Right lobe of liver (tissue), 6 donors: Measurements from ENCODE around the gene HHLA2. TPM values are rescaled to one million over a fixed set of nuclear protein-coding genes. Genes with fewer than 3 reads are reported as not detected.

Experiments used
- ATAC-seq, 4 donors: fragments of 200-7000 bp; cut with Tn5 transposase; one replicate each; pipeline ENCODE4 v1.9.1; 2020; ENCODE audit warnings: mild to moderate bottlenecking in 4 of 4, moderate library complexity in 4 of 4
- DNase-seq, 3 donors: peaks; one replicate each; pipeline ENCODE4 v3.0.0-alpha.2; 2020
- H3K27ac ChIP-seq, 3 donors: fragments of 200-600 bp; one replicate each; pipeline ENCODE4 v1.8.0; 2022
- H3K27me3 ChIP-seq, 2 donors: fragments of 200-600 bp; one replicate each; pipeline ENCODE4 v1.8.0; 2022
- H3K36me3 ChIP-seq, 4 donors: fragments of 200-600 bp; sonication (generic) in 1 of 4; one replicate each; pipeline versions ENCODE4 v1.5.1 to v1.8.0; 2017 to 2022; ENCODE audit warnings: control low read depth in 1 of 4
- H3K4me1 ChIP-seq, 4 donors: fragments of 200-600 bp; sonication (generic) in 1 of 4; one replicate each; pipeline versions ENCODE4 v1.5.1 to v1.8.0; 2017 to 2022; ENCODE audit warnings: control low read depth in 1 of 4
- H3K4me3 ChIP-seq, 3 donors: fragments of 200-600 bp; one replicate each; pipeline ENCODE4 v1.8.0; 2022
- H3K9me3 ChIP-seq, 4 donors: fragments of 200-600 bp; sonication (generic) in 1 of 4; one replicate each; pipeline versions ENCODE4 v1.5.1 to v1.8.0; 2017 to 2022; ENCODE audit warnings: control low read depth in 1 of 4
- CTCF ChIP-seq, 4 donors: fragments of 200-600 bp in 3 of 4; fragments of 450-650 bp in 1 of 4; IDR thresholded peaks; one replicate each; pipeline versions ENCODE4 v1.5.1 to v1.8.0; 2016 to 2022; ENCODE audit warnings: antibody characterized with exemption in 4 of 4, mild to moderate bottlenecking in 2 of 4
- POLR2A ChIP-seq: fragments of 450-650 bp; IDR thresholded peaks from one replicate; pipeline ENCODE4 v1.6.1; 2017; ENCODE audit warnings: antibody characterized with exemption, mild to moderate bottlenecking
- WGBS: methylation state at CpG from one replicate; pipeline ENCODE4 v1.1.6; 2018; ENCODE audit warnings: low coverage, low lambda C conversion rate; ENCODE audit not compliant: insufficient coverage; ENCODE audit errors: missing lambda C conversion rate; 5-methylcytosine and 5-hydroxymethylcytosine counted together
- intact Hi-C, 2 donors: fragments of 100-400 bp; cut with DNase I; formaldehyde crosslinking; loops; one replicate each; pipeline versions ENCODE4 v1.11.2 to v1.14.1; 2022
- total RNA-seq, 6 experiments: library from RNA; depleted of rRNA in 2 of 6; stranded (reverse); fragments of >200 nt in 2 of 6; fragmentation: NEBNext Ultra II Directional in 3 of 6; extraction: Animal tissue kit (Norgen Biotek cat#: 25700) in 3 of 6; gene quantifications; one replicate each; pipeline versions ENCODE4 v1.1.0 to v1.2.4, GENCODE V29; 2016 to 2023
- donor health status: DM: no; HTN: yes; CAD: no.
- donor health status: DM: no; HTN: no; CAD: no.
- donor health status: DM: no; HTN: no; CAD: no.
- donor health status: DM: no; HTN: yes; CAD: no.
- donor health status: DM: no; HTN: yes; CAD: no.

Gene HHLA2
- total RNA-seq, 6 experiments from 2014 or later, result not detected

- no peak for TF ChIP-seq CTCF (IDR thresholded peaks at IDR 0.05)
- TF ChIP-seq POLR2A, result no peak
- 36% methylated on average over 1 of the region's 1 CpG for WGBS
- no peak for ATAC-seq
These were observed 27.8 kb downstream of the HHLA2 start for GRCh38 chr3:108324177-108324576.

GRCh38 chr3:108327168-108327567, 30.8 kb downstream of the HHLA2 start:
- H3K4me1 ChIP-seq, result no peaks in the 10 kb centered on the region
- ATAC-seq (no peak), DNase-seq (no peak)
- intact Hi-C loops, result no loop called here
- no peaks in the 10 kb centered on the region for H3K27me3 ChIP-seq
- H3K4me3 ChIP-seq, result no peak overlapping the region
- TF ChIP-seq CTCF (IDR thresholded peaks at IDR 0.05), result no peak
- TF ChIP-seq POLR2A, result no peak
- no peaks in the 10 kb centered on the region for H3K36me3 ChIP-seq
- no peaks in the 10 kb centered on the region for H3K9me3 ChIP-seq
- H3K27ac ChIP-seq, result no peak overlapping the region

More at GRCh38 chr3:108324177-108324576, 27.8 kb downstream of the HHLA2 start:
- no peaks in the 10 kb centered on the region for H3K27me3 ChIP-seq
- H3K9me3 ChIP-seq, result no peaks in the 10 kb centered on the region
- no peak overlapping the region for H3K27ac ChIP-seq
- intact Hi-C loops, result no loop called here
- H3K36me3 ChIP-seq, result no peaks in the 10 kb centered on the region
- H3K4me1 ChIP-seq, result no peaks in the 10 kb centered on the region
- H3K4me3 ChIP-seq, result no peak overlapping the region
- DNase-seq, result no peak

GRCh38 chr3:108328821-108329486, 32.6 kb downstream of the HHLA2 start:
- 43% methylated on average over 4 of the region's 4 CpGs for WGBS
- DNase-seq (no peak), ATAC-seq (no peak)
- intact Hi-C loops, result no loop called here
- Histone ChIP-seq H3K4me3 (no peak overlapping the region), H3K4me1 (no peaks in the 10 kb centered on the region), H3K36me3 (no peaks in the 10 kb centered on the region), H3K27me3 (no peaks in the 10 kb centered on the region), H3K9me3 (no peaks in the 10 kb centered on the region), H3K27ac (no peak overlapping the region)
- TF ChIP-seq POLR2A (no peak), CTCF (IDR thresholded peaks at IDR 0.05) (no peak)

- intact Hi-C loops, result no loop called here
These were observed 33.2 kb downstream of the HHLA2 start for GRCh38 chr3:108329508-108329907.

More at GRCh38 chr3:108329508-108329907, 33.2 kb downstream of the HHLA2 start:
- 57% methylated on average over 5 of the region's 5 CpGs for WGBS
- Histone ChIP-seq H3K36me3 (no peaks in the 10 kb centered on the region), H3K27ac (no peak overlapping the region), H3K4me1 (no peaks in the 10 kb centered on the region), H3K27me3 (no peaks in the 10 kb centered on the region), H3K4me3 (no peak overlapping the region), H3K9me3 (no peaks in the 10 kb centered on the region)
- no peak for TF ChIP-seq CTCF (IDR thresholded peaks at IDR 0.05)
- no peak for TF ChIP-seq POLR2A
- DNase-seq (no peak), ATAC-seq (no peak)
